H9 (cell line): ENCODE results near the gene BIK. TPM values are rescaled to one million over a fixed set of nuclear protein-coding genes. Genes with fewer than 3 reads are reported as not detected.

Source experiments
- DNase-seq: peaks from one replicate; pipeline ENCODE4 v3.0.0-alpha.2; 2017
- H2AFZ ChIP-seq: one replicate; pipeline ENCODE4 v1.6.1; 2013; ENCODE audit warnings: mild to moderate bottlenecking, low read length, control low read depth, moderate library complexity
- H2AK5ac ChIP-seq: 2 replicates; pipeline ENCODE4 v1.6.1; 2013; ENCODE audit warnings: low read length, control low read depth, mixed read lengths; ENCODE audit not compliant: insufficient read length
- H2BK120ac ChIP-seq: one replicate; pipeline ENCODE4 v1.6.1; 2013; ENCODE audit warnings: low read depth, mild to moderate bottlenecking, low read length, control low read depth, inconsistent platforms; ENCODE audit not compliant: poor library complexity, severe bottlenecking
- H2BK12ac ChIP-seq: 2 replicates; pipeline ENCODE4 v1.6.1; 2013; ENCODE audit warnings: low read length, control low read depth, mixed read lengths, low read depth; ENCODE audit not compliant: insufficient read length
- H2BK15ac ChIP-seq: 2 replicates; pipeline ENCODE4 v1.6.1; 2013; ENCODE audit warnings: low read depth, low read length, control low read depth
- H2BK20ac ChIP-seq: one replicate; pipeline ENCODE4 v1.6.1; 2013; ENCODE audit warnings: low read depth, mild to moderate bottlenecking, low read length, control low read depth, inconsistent platforms; ENCODE audit not compliant: poor library complexity, severe bottlenecking
- H2BK5ac ChIP-seq: 2 replicates; pipeline ENCODE4 v1.6.1; 2013; ENCODE audit warnings: low read length, control low read depth, mixed read lengths; ENCODE audit not compliant: insufficient read length
- H3K14ac ChIP-seq: 2 replicates; pipeline ENCODE4 v1.6.1; 2013; ENCODE audit warnings: low read length, control low read depth; ENCODE audit not compliant: insufficient read depth
- H3K18ac ChIP-seq: 2 replicates; pipeline ENCODE4 v1.6.1; 2013; ENCODE audit warnings: low read depth, mild to moderate bottlenecking, mixed read lengths, low read length, control low read depth; ENCODE audit not compliant: insufficient read length
- H3K23ac ChIP-seq: 2 replicates; pipeline ENCODE4 v1.6.1; 2013; ENCODE audit warnings: low read length, control low read depth, mixed read lengths, low read depth; ENCODE audit not compliant: insufficient read length
- H3K23me2 ChIP-seq: 2 replicates; pipeline ENCODE4 v1.6.1; 2013; ENCODE audit warnings: low read depth, mild to moderate bottlenecking, mixed read lengths, low read length, control low read depth; ENCODE audit not compliant: insufficient read length, poor library complexity, severe bottlenecking
- H3K27ac ChIP-seq: 2 replicates; pipeline ENCODE4 v1.5.1; 2013; ENCODE audit warnings: low read length, control low read depth, mixed read lengths, low read depth; ENCODE audit not compliant: insufficient read length
- H3K27me3 ChIP-seq: 2 replicates; pipeline ENCODE4 v1.6.1; 2013; ENCODE audit warnings: low read length, control low read depth, inconsistent platforms; ENCODE audit not compliant: insufficient read depth
- H3K4ac ChIP-seq: 2 replicates; pipeline ENCODE4 v1.6.1; 2013; ENCODE audit warnings: low read depth, mild to moderate bottlenecking, control low read depth, inconsistent platforms, low read length, moderate library complexity
- H3K4me1 ChIP-seq: 2 replicates; pipeline ENCODE4 v1.6.1; 2013; ENCODE audit warnings: low read length, control low read depth, inconsistent platforms; ENCODE audit not compliant: insufficient read depth
- H3K4me2 ChIP-seq: 2 replicates; pipeline ENCODE4 v1.6.1; 2013; ENCODE audit warnings: low read length, control low read depth, mixed read lengths; ENCODE audit not compliant: insufficient read length, insufficient read depth
- H3K56ac ChIP-seq: 2 replicates; pipeline ENCODE4 v1.6.1; 2013; ENCODE audit warnings: low read depth, mild to moderate bottlenecking, mixed read lengths, low read length, control low read depth; ENCODE audit not compliant: insufficient read length
- H3K79me1 ChIP-seq: 2 replicates; pipeline ENCODE4 v1.6.1; 2013; ENCODE audit warnings: low read depth, mild to moderate bottlenecking, moderate library complexity, low read length, control low read depth, inconsistent platforms; ENCODE audit not compliant: insufficient read depth, poor library complexity, severe bottlenecking
- H3K79me2 ChIP-seq: 2 replicates; pipeline ENCODE4 v1.6.1; 2013; ENCODE audit warnings: low read length, control low read depth, inconsistent platforms; ENCODE audit not compliant: insufficient read depth
- H3K9ac ChIP-seq: 2 replicates; pipeline ENCODE4 v1.6.1; 2013; ENCODE audit warnings: low read length, control low read depth, mixed read lengths; ENCODE audit not compliant: insufficient read length; ENCODE audit errors: extremely low read depth
- H3K9me3 ChIP-seq: one replicate; pipeline ENCODE4 v1.6.1; 2013; ENCODE audit warnings: low read depth, low read length, inconsistent platforms; ENCODE audit not compliant: control insufficient read depth
- H3T11ph ChIP-seq: one replicate; pipeline ENCODE4 v1.6.1; 2013; ENCODE audit warnings: mild to moderate bottlenecking, low read length, control low read depth, inconsistent platforms
- H4K20me1 ChIP-seq: one replicate; pipeline ENCODE4 v1.6.1; 2013; ENCODE audit not compliant: control insufficient read depth, insufficient read length, insufficient read depth
- H4K5ac ChIP-seq: 2 replicates; pipeline ENCODE4 v1.6.1; 2013; ENCODE audit warnings: low read depth, mild to moderate bottlenecking, mixed read lengths, low read length, control low read depth; ENCODE audit not compliant: insufficient read length
- H4K8ac ChIP-seq: replicated peaks from 2 replicates; pipeline ENCODE4 v1.6.1; 2013; ENCODE audit warnings: low read length, control low read depth, mixed read lengths, low read depth; ENCODE audit not compliant: insufficient read length
- H4K91ac ChIP-seq: 2 replicates; pipeline ENCODE4 v1.6.1; 2013; ENCODE audit warnings: low read depth, mild to moderate bottlenecking, moderate library complexity, mixed read lengths, low read length, control low read depth; ENCODE audit not compliant: insufficient read length
- H3K27ac Mint-ChIP-seq, 3 experiments: 2 replicates in 2 of 3; 3 replicates in 1 of 3; pipeline ENCODE4 v1.8.0; 2020 to 2021; ENCODE audit warnings: mixed read lengths in 3 of 3, mild to moderate bottlenecking in 1 of 3, moderate library complexity in 1 of 3
- H3K27me3 Mint-ChIP-seq: 2 replicates; pipeline ENCODE4 v1.8.0; 2021; ENCODE audit warnings: low read depth, mild to moderate bottlenecking, moderate library complexity, mixed read lengths
- H3K36me3 Mint-ChIP-seq, 3 experiments: 2 replicates in 2 of 3; 3 replicates in 1 of 3; pipeline ENCODE4 v1.8.0; 2020 to 2021; ENCODE audit warnings: low read depth in 3 of 3, mixed read lengths in 3 of 3; ENCODE audit not compliant: insufficient read depth in 1 of 3
- H3K4me1 Mint-ChIP-seq, 2 experiments: 2 replicates each; pipeline ENCODE4 v1.8.0; 2020; ENCODE audit warnings: mixed read lengths in 2 of 2
- H3K4me3 Mint-ChIP-seq, 2 experiments: 2 replicates in 1 of 2; 3 replicates in 1 of 2; pipeline ENCODE4 v1.8.0; 2020 to 2021; ENCODE audit warnings: mild to moderate bottlenecking in 2 of 2, mixed read lengths in 2 of 2, moderate library complexity in 1 of 2
- H3K9me3 Mint-ChIP-seq, 2 experiments: 2 replicates in 1 of 2; 3 replicates in 1 of 2; pipeline ENCODE4 v1.8.0; 2020; ENCODE audit warnings: mild to moderate bottlenecking in 2 of 2, mixed read lengths in 2 of 2, moderate library complexity in 1 of 2
- CTCF ChIP-seq: fragments of 200-600 bp; sonication (generic); conservative IDR thresholded peaks from 3 replicates; pipeline ENCODE4 v1.8.0; 2021; ENCODE audit warnings: antibody characterized with exemption, mild to moderate bottlenecking
- WGBS: extraction: QIAGEN DNeasy Blood & Tissue Kit; methylation state at CpG from one replicate; pipeline ENCODE4 v1.1.7; 2013; ENCODE audit warnings: missing lambda C conversion rate, low lambda C conversion rate, mixed read lengths; ENCODE audit not compliant: insufficient read length; ENCODE audit errors: extremely low coverage; 5-methylcytosine and 5-hydroxymethylcytosine counted together
- total RNA-seq: library from RNA; stranded (reverse); gene quantifications from 2 replicates; pipeline ENCODE4 v1.2.1, GENCODE V29; 2021

BIK gene
- total RNA-seq, 1 experiment from 2014 or later, result 8.3 TPM

DNA sequence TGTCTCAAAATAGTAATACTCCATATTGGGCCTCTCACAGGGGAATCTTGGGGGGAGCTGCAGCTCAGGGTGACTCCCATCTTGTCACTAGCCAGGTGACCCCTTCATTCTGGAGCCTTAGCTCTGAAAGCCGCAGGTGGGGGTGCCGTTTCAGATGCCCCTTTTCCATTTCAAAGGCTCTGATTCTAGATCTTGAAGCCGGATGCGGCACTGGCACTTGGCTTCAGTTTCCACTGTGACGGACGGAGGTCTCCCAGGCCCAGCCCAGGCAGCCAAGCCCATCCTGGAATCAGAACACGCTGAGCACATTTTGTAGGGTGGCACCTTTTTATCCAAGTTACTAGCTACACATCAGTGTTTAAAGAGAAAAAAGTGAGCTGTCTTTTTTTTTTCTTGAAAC is 6.4 kb downstream of the BIK start:
- H3K4ac ChIP-seq, result no peak overlapping the region
- no peak overlapping the region for H2BK120ac ChIP-seq
- no peak overlapping the region for H3K27ac ChIP-seq
- Mint-ChIP-seq H3K4me3 (no peak overlapping the region), H3K36me3 (no peaks in the 10 kb centered on the region), H3K9me3 (no peaks in the 10 kb centered on the region), H3K27ac (no peak overlapping the region; a peak in 1 of 7 replicates), H3K27me3 (peaks cover 40% of the 10 kb centered on the region), H3K4me1 (peaks cover 9 to 23% of the 10 kb centered on the region in 2 experiments)
- H3K9ac ChIP-seq, result no peak overlapping the region
- no peaks in the 10 kb centered on the region for H3K9me3 ChIP-seq
- no peak overlapping the region for H3K14ac ChIP-seq
- no peak overlapping the region for H2BK15ac ChIP-seq
- H3K79me2 ChIP-seq, result no peaks in the 10 kb centered on the region
- no peak for TF ChIP-seq CTCF
- WGBS, result no CpG with 5 or more reads among the region's 7 CpGs
- no peak overlapping the region for H2BK20ac ChIP-seq
- peaks cover 8% of the 10 kb centered on the region for H3K27me3 ChIP-seq
- no peak overlapping the region for H3T11ph ChIP-seq
- no peak overlapping the region for H2AFZ ChIP-seq
- no peak overlapping the region for H4K91ac ChIP-seq
- H4K8ac ChIP-seq, result no peak overlapping the region
- H3K18ac ChIP-seq, result no peak overlapping the region
- H3K4me1 ChIP-seq, result no peaks in the 10 kb centered on the region
- H3K23me2 ChIP-seq, result no peaks in the 10 kb centered on the region
- peaks cover 5% of the 10 kb centered on the region for H4K20me1 ChIP-seq
- H3K56ac ChIP-seq, result no peak overlapping the region
- no peaks in the 10 kb centered on the region for H3K79me1 ChIP-seq
- no peak overlapping the region for H2BK5ac ChIP-seq
- no peak overlapping the region for H3K4me2 ChIP-seq
- no peak overlapping the region for H2BK12ac ChIP-seq
- no peak overlapping the region for H2AK5ac ChIP-seq
- no peak overlapping the region for H3K23ac ChIP-seq
- no peak for DNase-seq
- H4K5ac ChIP-seq, result no peak overlapping the region
